Measurements from ENCODE around the gene ST13.

The ST13 gene

GRCh38 chr22:40818747-40819598, 37.5 kb downstream of the ST13 start, which contains the start of gene SLC25A17:
SLC25A17 (minus strand) TSS chr22:40819346; CDS start chr22:40819248, 98 bp downstream.
- peaks cover 10% of the 10 kb centered on the region for H3K36me3 ChIP-seq (replicated peaks)
- no peaks in the 10 kb centered on the region for H3K27me3 ChIP-seq (replicated peaks)
- peak within 1 kb of the TSS; percentile 99 for H3K4me3 ChIP-seq (ENCODE audit: low read depth, low read length)
- DNase-seq, result peak; percentile 63
- in situ Hi-C loops (cut with HindIII; ENCODE audit: low pct_ligation_motif_present, low sequenced_read_pairs), result no loop called here
- peak within 1 kb of the TSS; percentile 60 for H3K27ac ChIP-seq
- peak; percentile 69 for TF ChIP-seq CTCF (IDR thresholded peaks at IDR 0.05; ENCODE audit: low read depth, low read length, missing control alignments)

DNA sequence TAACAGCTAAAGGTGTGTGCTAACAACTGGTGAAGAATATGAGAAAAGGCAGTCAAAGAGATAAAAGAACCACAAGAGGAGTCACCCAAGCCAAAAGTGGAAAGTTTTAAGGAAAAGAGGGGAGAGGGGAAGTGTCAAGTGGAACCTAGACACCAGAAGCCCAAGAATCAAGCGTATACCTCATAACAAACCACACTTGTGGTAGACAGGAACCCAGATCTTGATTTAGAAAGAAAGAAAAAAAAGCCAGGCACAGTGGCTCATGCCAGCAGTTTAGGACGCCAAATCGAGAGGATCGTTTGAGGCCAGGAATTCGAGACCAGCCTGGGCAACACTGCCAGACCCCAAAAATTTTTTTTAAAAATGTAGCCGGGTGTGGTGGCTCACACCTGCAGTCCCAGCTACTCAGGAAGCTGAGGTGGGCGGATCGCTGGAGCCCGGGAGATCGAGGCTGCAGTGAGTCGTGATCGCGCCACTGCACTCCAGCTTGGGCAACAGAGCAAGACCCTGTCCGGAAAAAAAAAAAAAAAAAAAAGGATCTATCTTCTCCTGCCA, 38.2 kb downstream of the ST13 start:
- Histone ChIP-seq H3K4me3 (ENCODE audit: low read depth, low read length) (peak overlapping the region; percentile 99), H3K27ac (no peak overlapping the region), H3K27me3 (replicated peaks) (no peaks in the 10 kb centered on the region), H3K36me3 (replicated peaks) (peaks cover 3% of the 10 kb centered on the region)
- in situ Hi-C loops (cut with HindIII; ENCODE audit: low pct_ligation_motif_present, low sequenced_read_pairs), result no loop called here
- TF ChIP-seq CTCF (IDR thresholded peaks at IDR 0.05; ENCODE audit: low read depth, low read length, missing control alignments), result no peak
- DNase-seq, result no peak

DNA sequence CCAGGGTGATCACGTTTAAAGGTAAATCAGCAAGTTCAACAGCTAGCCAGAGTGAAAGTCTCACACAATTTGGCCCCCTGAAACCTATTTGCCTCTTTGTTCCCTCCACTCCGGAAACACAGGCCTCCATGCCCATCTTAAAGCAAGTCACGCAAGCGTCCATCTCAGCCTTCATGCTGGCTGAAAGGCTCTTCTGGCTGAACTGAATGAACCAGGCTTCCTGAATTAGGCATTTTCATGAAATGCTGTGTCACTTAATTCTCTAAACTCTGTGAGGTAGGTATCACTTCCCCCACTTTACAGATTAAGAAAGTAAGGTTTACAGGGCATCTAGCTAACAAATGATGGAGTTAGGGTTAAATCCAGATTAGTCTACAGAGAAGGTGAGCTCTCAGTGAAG, 38.7 kb downstream of the ST13 start:
- Histone ChIP-seq H3K36me3 (replicated peaks) (no peaks in the 10 kb centered on the region), H3K27ac (no peak overlapping the region), H3K27me3 (replicated peaks) (no peaks in the 10 kb centered on the region), H3K4me3 (ENCODE audit: low read depth, low read length) (no peak overlapping the region)
- no peak for DNase-seq
- no peak for TF ChIP-seq CTCF (IDR thresholded peaks at IDR 0.05; ENCODE audit: low read depth, low read length, missing control alignments)
- in situ Hi-C loops (cut with HindIII; ENCODE audit: low pct_ligation_motif_present, low sequenced_read_pairs), result no loop called here

GRCh38 chr22:40813912-40814315, 42.5 kb downstream of the ST13 start:
- DNase-seq, result no peak
- H3K4me3 ChIP-seq (ENCODE audit: low read depth, low read length), result no peak overlapping the region
- no peaks in the 10 kb centered on the region for H3K36me3 ChIP-seq (replicated peaks)
- H3K27ac ChIP-seq, result no peak overlapping the region
- in situ Hi-C loops (cut with HindIII; ENCODE audit: low pct_ligation_motif_present, low sequenced_read_pairs), result no loop called here
- TF ChIP-seq CTCF (IDR thresholded peaks at IDR 0.05; ENCODE audit: low read depth, low read length, missing control alignments), result no peak
- no peaks in the 10 kb centered on the region for H3K27me3 ChIP-seq (replicated peaks)

- Histone ChIP-seq H3K27me3 (replicated peaks) (no peaks in the 10 kb centered on the region), H3K36me3 (replicated peaks) (no peaks in the 10 kb centered on the region), H3K27ac (peak overlapping the region; percentile 72), H3K4me3 (ENCODE audit: low read depth, low read length) (no peak overlapping the region)
- in situ Hi-C loops (cut with HindIII; ENCODE audit: low pct_ligation_motif_present, low sequenced_read_pairs), result no loop called here
- DNase-seq, result no peak
- no peak for TF ChIP-seq CTCF (IDR thresholded peaks at IDR 0.05; ENCODE audit: low read depth, low read length, missing control alignments)
Observed at GRCh38 chr22:40808018-40808841, 48.2 kb downstream of the ST13 start.

All from brain microvascular endothelial cell (primary cell).